Activated CD4-positive, alpha-beta T cell treated with anti-CD3 and anti-CD28 coated beads for 1 hour (primary cell): ENCODE measurements around the gene MINDY4B.

Experiments
- DNase-seq: peaks from one replicate; pipeline ENCODE4 v3.0.0-alpha.2; 2020

Gene MINDY4B

GRCh38 chr3:150905339-150905738, at the start of gene MINDY4B:
MINDY4B (minus strand) TSS chr3:150905439; CDS start chr3:150905439, 0 bp downstream.
- no peak for DNase-seq

DNA sequence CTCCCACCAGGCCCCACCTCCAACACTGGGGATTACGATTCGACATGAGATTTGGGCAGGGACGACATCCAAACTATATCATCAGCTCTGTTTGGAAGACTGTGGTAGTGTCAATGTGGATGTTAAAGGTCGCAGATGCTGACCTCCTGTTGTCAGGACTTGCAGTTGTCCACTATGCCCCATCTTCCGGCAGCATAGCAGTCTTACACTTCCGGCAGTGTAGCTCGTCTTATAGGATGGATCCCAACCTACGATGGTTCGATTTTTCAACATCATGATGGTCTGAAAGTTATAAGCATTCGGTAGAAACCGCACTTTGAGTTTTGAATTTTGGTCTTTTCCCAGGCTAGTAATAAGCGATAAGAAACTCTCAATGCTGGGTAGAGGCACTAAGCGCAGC, 46.7 kb upstream of the MINDY4B start:
- no peak for DNase-seq

DNA sequence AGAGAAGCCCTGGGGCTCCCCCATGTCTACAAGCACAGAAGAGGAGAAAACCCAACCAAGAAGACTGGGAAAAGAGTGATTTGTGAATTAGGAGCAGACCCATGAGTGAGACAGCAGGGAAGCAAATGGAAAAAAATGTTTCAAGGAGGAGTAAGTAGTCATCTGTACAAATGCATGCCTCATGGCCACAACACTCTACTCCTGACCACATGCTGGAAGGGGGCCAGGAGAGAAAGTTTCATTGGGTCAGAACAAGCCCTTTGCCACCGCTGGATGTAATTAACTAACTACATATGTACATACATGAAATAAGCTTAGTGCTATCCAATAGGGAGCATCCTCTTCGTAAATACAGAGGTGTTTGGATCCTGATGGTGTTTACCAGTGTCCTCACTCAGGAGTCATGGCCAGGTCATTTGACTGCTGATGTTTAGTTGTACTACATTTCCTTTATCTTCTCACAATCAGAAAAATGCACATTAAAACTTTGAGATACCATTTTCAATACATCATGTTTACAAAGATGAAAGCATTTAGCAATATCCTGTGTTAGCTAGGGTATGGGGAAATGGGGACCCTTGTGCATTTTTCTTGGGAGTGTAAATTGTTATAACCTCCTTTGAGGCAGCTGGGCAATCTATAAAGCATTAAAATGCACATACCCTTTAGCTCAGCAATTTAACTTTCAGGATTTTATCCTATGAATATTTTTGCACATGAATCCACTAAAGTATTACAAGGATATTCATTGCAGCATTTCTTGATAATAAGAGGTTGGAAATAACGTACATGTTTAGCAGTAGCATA, 40.2 kb upstream of the MINDY4B start:
- DNase-seq: no peak

- DNase-seq: no peak
Observed at GRCh38 chr3:150942221-150942620, 37.0 kb upstream of the MINDY4B start.

DNA sequence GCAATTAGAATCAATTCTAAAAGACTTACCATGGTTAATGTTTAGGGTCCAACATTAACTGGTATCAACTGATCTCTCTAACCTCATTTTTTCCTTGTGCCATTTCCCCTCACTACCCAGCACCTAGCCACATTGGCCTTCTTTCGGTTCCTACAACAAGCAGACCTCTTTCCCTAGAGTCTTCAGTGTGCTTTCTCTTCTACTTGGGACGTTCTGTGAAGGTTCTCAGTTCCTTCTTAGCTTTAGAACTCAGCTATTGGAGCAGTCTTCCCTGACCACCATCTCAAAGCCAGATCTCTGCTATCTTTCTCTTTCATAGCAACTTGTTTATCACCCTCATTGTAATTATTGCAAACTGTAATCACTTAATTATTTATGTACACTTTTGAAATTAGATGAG, 31.5 kb upstream of the MINDY4B start:
- no peak for DNase-seq

GRCh38 chr3:150933473-150933995, 28.3 kb upstream of the MINDY4B start:
- DNase-seq: no peak

- no peak for DNase-seq
Observed at GRCh38 chr3:150931745-150932144, 26.5 kb upstream of the MINDY4B start.

DNA sequence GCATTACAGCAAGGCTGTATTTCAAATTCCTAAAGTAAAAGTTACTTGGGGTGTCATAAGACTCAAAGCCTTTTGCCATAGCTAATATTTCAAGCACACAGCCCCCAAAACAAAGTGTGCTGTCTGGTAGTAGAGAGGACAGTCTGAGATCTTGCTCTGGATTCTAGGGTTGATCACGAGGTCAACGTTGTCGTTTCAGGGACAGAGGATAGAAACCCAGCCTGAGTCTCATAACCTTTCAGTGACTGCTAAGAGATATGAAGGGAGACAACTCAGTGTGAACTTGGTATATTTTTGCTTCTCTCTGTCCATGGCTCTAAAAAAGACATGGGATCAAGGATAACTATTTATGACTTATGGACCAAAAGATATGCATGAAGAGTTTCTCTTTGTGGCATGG, 25.6 kb upstream of the MINDY4B start:
- no peak for DNase-seq

DNA sequence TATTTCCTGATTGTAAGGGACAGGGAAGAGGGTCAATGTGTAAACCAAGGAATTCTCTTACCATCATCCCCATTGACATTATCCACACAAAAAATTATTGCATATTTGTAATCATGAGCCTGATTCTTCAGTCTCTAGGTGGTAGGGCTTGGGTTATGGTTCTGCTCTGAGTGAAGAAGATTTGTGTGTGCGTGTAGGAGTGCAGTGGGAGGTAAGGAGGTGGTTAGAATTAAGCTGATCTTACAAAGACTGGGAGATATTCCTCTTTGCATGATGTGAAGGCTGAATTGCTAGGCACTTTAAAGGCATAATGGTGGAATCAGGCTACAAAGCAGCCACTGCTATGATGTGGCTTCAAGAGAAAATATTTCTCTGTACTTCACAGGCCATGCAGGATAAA, 23.0 kb upstream of the MINDY4B start:
- no peak for DNase-seq

GRCh38 chr3:150926328-150926727, 21.1 kb upstream of the MINDY4B start:
- no peak for DNase-seq

GRCh38 chr3:150925751-150926201, 20.5 kb upstream of the MINDY4B start:
- DNase-seq: peak; percentile 19

GRCh38 chr3:150922611-150923010, 17.4 kb upstream of the MINDY4B start:
- no peak for DNase-seq

- DNase-seq: no peak
Observed at GRCh38 chr3:150921209-150921608, 16.0 kb upstream of the MINDY4B start.

DNA sequence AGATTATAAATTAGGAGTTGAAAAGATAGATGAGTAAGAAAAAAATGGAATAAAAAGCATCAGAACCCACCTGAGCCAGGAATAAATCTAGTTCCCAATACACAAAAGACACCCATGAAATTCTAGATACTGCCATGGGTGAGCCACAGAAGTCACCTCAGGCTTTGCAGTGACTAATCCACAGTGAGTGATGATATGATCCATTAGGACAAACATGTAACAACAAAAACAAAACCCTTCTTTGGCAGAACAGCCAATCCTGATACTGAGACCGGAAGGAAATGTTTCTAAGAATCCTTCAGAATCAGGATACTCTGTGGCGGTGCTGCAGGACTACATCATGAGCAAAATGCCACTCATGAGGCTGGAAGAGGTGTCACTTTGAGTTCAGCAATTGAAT, 15.0 kb upstream of the MINDY4B start:
- no peak for DNase-seq

DNA sequence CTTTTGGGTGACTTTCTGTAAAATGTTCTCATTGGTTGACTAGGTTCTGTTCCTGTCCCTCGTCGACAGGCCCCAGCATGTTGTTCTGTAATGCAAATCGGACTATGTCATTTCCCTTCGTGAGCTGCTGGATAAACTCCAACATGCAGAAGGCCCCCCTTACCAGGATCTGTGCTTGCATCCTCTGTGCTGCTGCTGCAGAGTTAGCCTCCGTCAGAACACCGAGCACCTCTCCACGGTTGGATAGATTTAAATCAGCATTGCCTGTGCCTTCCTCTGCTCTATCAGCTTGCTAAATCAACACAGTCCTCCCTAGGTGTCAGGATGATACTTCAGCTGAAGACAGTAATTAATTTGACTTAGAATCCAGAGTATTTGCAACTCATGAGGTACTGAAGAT, 12.7 kb upstream of the MINDY4B start:
- no peak for DNase-seq

DNA sequence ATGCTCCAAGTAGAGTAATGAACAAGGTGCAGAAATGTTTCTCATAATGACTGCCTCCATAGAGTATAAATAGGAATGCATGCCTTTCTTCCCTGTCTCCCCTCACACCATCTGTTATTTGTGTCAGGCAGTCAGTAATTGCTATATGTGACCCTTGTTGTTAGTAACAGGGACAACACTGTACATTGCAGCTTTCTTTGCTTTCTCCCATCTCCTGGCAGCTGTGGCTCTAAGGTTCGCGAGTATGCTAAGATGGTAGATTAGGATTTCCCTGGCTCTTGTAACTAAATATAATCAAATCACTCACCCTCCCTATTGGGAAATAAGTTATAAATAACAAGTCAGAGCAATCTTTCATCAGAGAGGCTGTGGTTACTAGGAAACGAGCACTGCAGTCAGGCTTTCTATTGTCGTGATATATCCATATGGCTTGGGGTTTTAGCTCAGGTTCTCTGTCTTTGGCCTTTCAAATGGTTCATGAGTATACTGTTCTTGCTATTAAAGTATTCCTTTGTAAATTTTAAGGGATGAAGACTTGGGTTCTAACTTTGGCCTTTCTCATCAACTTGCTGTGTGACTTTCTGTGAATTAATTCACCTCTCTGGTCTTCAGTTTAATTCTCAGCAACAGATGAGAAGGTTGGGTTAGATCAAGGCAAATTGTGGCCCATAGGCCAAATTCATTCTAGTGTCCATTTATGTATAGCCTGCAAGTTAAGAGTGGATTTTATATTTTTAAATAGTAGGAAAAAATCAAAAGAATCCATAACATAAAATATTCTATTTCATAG, 8.1 kb upstream of the MINDY4B start:
- no peak for DNase-seq

GRCh38 chr3:150912501-150912900, 7.3 kb upstream of the MINDY4B start:
- no peak for DNase-seq

DNA sequence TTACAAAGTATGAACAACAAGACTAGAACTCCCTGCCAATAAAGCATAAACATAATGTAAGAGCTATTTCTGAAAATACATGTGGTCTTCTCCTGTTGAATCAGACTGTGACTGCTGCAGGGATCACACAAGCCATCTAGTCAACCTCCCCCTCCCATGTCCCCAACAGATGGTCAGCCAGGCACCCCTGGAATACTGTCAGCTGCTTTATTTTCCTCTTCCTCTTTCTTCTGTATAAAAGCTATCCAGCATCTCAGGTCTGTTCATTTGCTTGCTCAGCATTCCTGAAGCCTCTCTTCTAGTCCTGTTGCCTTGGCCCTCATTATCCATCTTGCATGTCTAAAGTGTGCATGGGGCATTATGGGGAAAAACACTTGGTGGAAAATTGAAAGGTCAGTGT, 6.5 kb upstream of the MINDY4B start:
- DNase-seq: no peak

- no peak for DNase-seq
Observed at GRCh38 chr3:150906461-150906860, 1.2 kb upstream of the MINDY4B start.

- no peak for DNase-seq
Observed at GRCh38 chr3:150905746-150906145, 507 bp upstream of the MINDY4B start.

DNA sequence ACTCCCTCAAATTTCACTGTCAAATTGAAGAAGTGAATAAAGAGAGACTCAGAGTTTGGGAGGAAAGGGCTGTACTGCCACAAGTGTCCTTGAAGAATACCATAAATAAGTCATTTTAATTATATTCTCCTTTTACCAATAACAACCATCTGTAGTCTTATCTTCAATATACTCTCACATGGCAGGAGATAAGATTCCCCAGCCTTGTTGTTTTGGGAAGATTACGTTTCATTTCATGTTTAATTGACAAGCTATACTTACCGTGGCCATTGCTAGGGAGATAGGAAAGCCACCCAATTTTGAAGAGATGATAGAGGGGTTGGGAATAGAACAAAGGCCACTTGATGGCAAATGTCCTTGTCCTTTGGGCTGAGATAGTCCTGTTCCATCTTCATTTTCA, 2.3 kb downstream of the MINDY4B start:
- DNase-seq: no peak

DNA sequence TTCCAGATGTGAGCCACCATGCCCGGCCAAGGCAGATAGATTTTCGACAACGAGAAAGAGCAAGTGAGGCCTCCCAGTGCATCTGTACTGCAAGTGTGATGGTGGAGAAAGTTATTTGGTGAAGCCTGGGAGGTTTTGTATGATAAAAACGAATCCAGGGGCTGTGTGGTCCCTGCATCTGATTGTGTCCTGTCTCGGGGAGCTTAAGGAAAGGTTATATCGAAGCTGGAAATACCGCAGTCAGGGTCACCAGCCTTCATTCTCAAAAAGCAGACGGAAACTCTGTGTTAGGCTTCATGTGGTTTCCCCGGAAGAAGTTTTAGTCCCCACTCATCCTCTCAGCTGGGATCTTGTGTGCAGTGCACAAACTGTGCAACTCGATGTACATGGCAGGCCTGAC, 3.4 kb downstream of the MINDY4B start:
- no peak for DNase-seq

GRCh38 chr3:150899141-150899540, 6.1 kb downstream of the MINDY4B start:
- DNase-seq: no peak
